Activated naive CD4-positive, alpha-beta T cell treated with anti-CD3 and anti-CD28 coated beads, Interleukin-2, amount 50 U/mL, for 24 hours (primary cell): ENCODE results near the gene C4A.
"Not testable (repeated sequence)": the region's sequence is repeated elsewhere in the genome, so short reads cannot be mapped to it uniquely, and the experiment has no call there.

ENCODE experiments used
- H3K27ac Mint-ChIP-seq: one replicate; pipeline ENCODE4 v1.8.0; 2021; ENCODE audit warnings: mild to moderate bottlenecking, mixed read lengths
- H3K27me3 Mint-ChIP-seq: one replicate; pipeline ENCODE4 v1.8.0; 2021; ENCODE audit warnings: mixed read lengths
- H3K36me3 Mint-ChIP-seq: one replicate; pipeline ENCODE4 v1.8.0; 2021; ENCODE audit warnings: mixed read lengths
- H3K4me1 Mint-ChIP-seq: one replicate; pipeline ENCODE4 v1.8.0; 2021; ENCODE audit warnings: mixed read lengths
- H3K4me3 Mint-ChIP-seq: one replicate; pipeline ENCODE4 v1.8.0; 2021; ENCODE audit warnings: mild to moderate bottlenecking, mixed read lengths
- H3K9me3 Mint-ChIP-seq: one replicate; pipeline ENCODE4 v1.8.0; 2021; ENCODE audit warnings: mixed read lengths

C4A gene

GRCh38 chr6:32047084-32047478 is 65.2 kb downstream of the C4A start:
- no peaks in the 10 kb centered on the region for H3K27me3 Mint-ChIP-seq
- no peak overlapping the region for H3K27ac Mint-ChIP-seq
- no peaks in the 10 kb centered on the region for H3K9me3 Mint-ChIP-seq
- no peak overlapping the region for H3K4me3 Mint-ChIP-seq
- H3K4me1 Mint-ChIP-seq = peaks cover 6% of the 10 kb centered on the region
- peaks cover 1% of the 10 kb centered on the region for H3K36me3 Mint-ChIP-seq

- H3K9me3 Mint-ChIP-seq = no peaks in the 10 kb centered on the region
- H3K4me1 Mint-ChIP-seq = peaks cover 6% of the 10 kb centered on the region
- H3K36me3 Mint-ChIP-seq = peaks cover 1% of the 10 kb centered on the region
- no peak overlapping the region for H3K27ac Mint-ChIP-seq
- H3K27me3 Mint-ChIP-seq = no peaks in the 10 kb centered on the region
- H3K4me3 Mint-ChIP-seq = no peak overlapping the region
Observed at GRCh38 chr6:32047539-32047854, 65.6 kb downstream of the C4A start.

- Mint-ChIP-seq H3K27ac (no peak overlapping the region), H3K4me3 (no peak overlapping the region), H3K27me3 (no peaks in the 10 kb centered on the region), H3K36me3 (peaks cover 1% of the 10 kb centered on the region), H3K9me3 (no peaks in the 10 kb centered on the region), H3K4me1 (peaks cover 6% of the 10 kb centered on the region)
Observed at GRCh38 chr6:32047855-32048766, 66.3 kb downstream of the C4A start.

- H3K4me1 Mint-ChIP-seq, H3K27me3 Mint-ChIP-seq, H3K36me3 Mint-ChIP-seq, H3K27ac Mint-ChIP-seq, H3K4me3 Mint-ChIP-seq, H3K9me3 Mint-ChIP-seq: not testable (repeated sequence)
Observed at GRCh38 chr6:32049149-32049548, 67.3 kb downstream of the C4A start.

GRCh38 chr6:32049736-32050135 is 67.9 kb downstream of the C4A start:
- H3K4me1 Mint-ChIP-seq, H3K36me3 Mint-ChIP-seq, H3K4me3 Mint-ChIP-seq, H3K9me3 Mint-ChIP-seq, H3K27ac Mint-ChIP-seq, H3K27me3 Mint-ChIP-seq: not testable (repeated sequence)

GRCh38 chr6:32050562-32050961 is 68.7 kb downstream of the C4A start:
- no peaks in the 10 kb centered on the region for H3K27me3 Mint-ChIP-seq

More at GRCh38 chr6:32050562-32050961, 68.7 kb downstream of the C4A start:
- no peak overlapping the region for H3K4me3 Mint-ChIP-seq
- H3K36me3 Mint-ChIP-seq = peaks cover 1% of the 10 kb centered on the region
- no peak overlapping the region for H3K27ac Mint-ChIP-seq
- no peaks in the 10 kb centered on the region for H3K9me3 Mint-ChIP-seq
- peaks cover 6% of the 10 kb centered on the region for H3K4me1 Mint-ChIP-seq
